HEK293T (cell line): ENCODE measurements around the gene CDYL2.

ENCODE experiments used
- CTCF ChIA-PET: fragments of 350-600 bp; formaldehyde crosslinking; extraction: SDS; loops from one replicate; lab custom pipeline; 2021; ENCODE audit warnings: antibody characterized with exemption, inconsistent platforms; lab: Yijun Ruan, JAX
- POLR2A ChIA-PET: fragments of 350-600 bp; formaldehyde crosslinking; extraction: SDS; loops from one replicate; lab custom pipeline; 2020; ENCODE audit warnings: antibody characterized with exemption, inconsistent platforms; lab: Yijun Ruan, JAX
- DNase-seq: peaks from one replicate; pipeline ENCODE4 v3.0.0; 2012; ENCODE audit warnings: mixed read lengths; ENCODE audit errors: extremely low spot score
- ARNT ChIP-seq: fragments of 450-650 bp; IDR thresholded peaks from 2 replicates; pipeline ENCODE4 v1.6.1; 2017; ENCODE audit warnings: mild to moderate bottlenecking
- BHLHE40 ChIP-seq: fragments of 450-650 bp; IDR thresholded peaks from 2 replicates; pipeline ENCODE4 v1.6.1; 2016; ENCODE audit warnings: mild to moderate bottlenecking, moderate library complexity, borderline replicate concordance
- CTBP1 ChIP-seq: fragments of 450-650 bp; IDR thresholded peaks from 2 replicates; pipeline ENCODE4 v1.6.1; 2016; ENCODE audit warnings: borderline replicate concordance
- ELF4 ChIP-seq: fragments of 450-650 bp; IDR thresholded peaks from 2 replicates; pipeline ENCODE4 v1.6.1; 2017; ENCODE audit warnings: antibody characterized with exemption
- FOXA1 ChIP-seq: fragments of 450-650 bp; IDR thresholded peaks from 2 replicates; pipeline ENCODE4 v1.6.1; 2016; ENCODE audit warnings: mild to moderate bottlenecking
- FOXK2 ChIP-seq: fragments of 450-650 bp; IDR thresholded peaks from 2 replicates; pipeline ENCODE4 v1.6.1; 2016; ENCODE audit warnings: mild to moderate bottlenecking
- FOXM1 ChIP-seq: fragments of 450-650 bp; IDR thresholded peaks from 2 replicates; pipeline ENCODE4 v1.6.1; 2017; ENCODE audit warnings: mild to moderate bottlenecking, borderline replicate concordance
- HDGF ChIP-seq: fragments of 450-650 bp; IDR thresholded peaks from 2 replicates; pipeline ENCODE4 v1.6.1; 2017; ENCODE audit warnings: antibody characterized with exemption, borderline replicate concordance
- L3MBTL2 ChIP-seq: fragments of 450-650 bp; conservative IDR thresholded peaks from 2 replicates; pipeline ENCODE4 v1.6.1; 2016; ENCODE audit warnings: mild to moderate bottlenecking
- LEF1 ChIP-seq: fragments of 450-650 bp; IDR thresholded peaks from 2 replicates; pipeline ENCODE4 v1.6.1; 2017; ENCODE audit warnings: mild to moderate bottlenecking, borderline replicate concordance
- NFRKB ChIP-seq: fragments of 450-650 bp; IDR thresholded peaks from 2 replicates; pipeline ENCODE4 v1.6.1; 2016; ENCODE audit warnings: mild to moderate bottlenecking, moderate library complexity
- SP1 ChIP-seq: fragments of 450-650 bp; IDR thresholded peaks from 2 replicates; pipeline ENCODE4 v1.6.1; 2017
- SUZ12 ChIP-seq: fragments of 450-650 bp; IDR thresholded peaks from 2 replicates; pipeline ENCODE4 v1.6.1; 2016; ENCODE audit warnings: mild to moderate bottlenecking
- TARDBP ChIP-seq: fragments of 450-650 bp; IDR thresholded peaks from 2 replicates; pipeline ENCODE4 v1.6.1; 2016
- ZNF384 ChIP-seq: fragments of 450-650 bp; IDR thresholded peaks from 2 replicates; pipeline ENCODE4 v1.6.1; 2016
- TF ChIP-seq, protein P1 (sequence below): fragments of 450-650 bp; IDR thresholded peaks from 2 replicates; pipeline ENCODE4 v1.6.1; 2016

The CDYL2 gene

DNA sequence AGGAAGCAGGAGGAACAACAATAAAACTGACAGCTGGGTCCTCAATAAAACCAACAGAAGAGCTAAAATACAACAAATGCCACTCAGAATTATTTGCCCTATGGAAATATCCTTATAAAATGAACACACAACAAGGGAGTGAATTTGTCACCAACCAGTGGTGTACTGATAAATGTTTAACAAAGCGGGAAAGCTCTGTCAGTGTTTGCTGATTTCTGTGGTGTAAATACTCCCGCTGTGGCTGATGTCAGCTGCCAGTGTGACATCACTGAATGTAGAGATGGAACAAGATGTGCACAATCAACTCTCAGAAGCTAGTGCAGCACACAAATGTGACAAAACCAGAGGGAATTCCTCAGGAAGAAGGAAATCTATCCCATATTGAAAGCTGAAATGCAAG is 51.9 kb downstream of the CDYL2 start:
- POLR2A ChIA-PET, result no interaction called here
- no peak for DNase-seq
- CTCF ChIA-PET, result no interaction called here
- no peak for TF ChIP-seq FOXM1
- TF ChIP-seq SP1, result no peak
- TF ChIP-seq CTBP1, result no peak
- TF ChIP-seq NFRKB, result no peak

DNA sequence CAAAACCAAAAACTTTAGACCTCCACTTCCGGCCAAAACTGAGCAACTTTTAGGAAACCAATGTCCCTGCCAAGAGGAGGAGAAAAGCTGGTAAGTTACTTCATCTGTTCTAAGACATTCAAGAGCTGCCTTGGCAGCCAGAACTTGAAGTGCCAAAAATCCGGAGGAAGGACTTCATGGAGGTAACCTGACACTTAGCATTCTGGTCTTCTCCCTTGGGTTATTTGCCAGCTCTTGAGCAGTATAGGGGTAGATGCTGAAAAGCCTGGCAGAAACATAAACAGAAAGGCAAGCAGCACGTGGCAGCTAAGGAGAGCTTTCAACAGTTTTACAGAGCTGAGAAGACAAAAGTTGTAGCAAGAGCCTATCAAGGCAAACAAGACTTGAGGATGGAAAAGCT is 53.2 kb downstream of the CDYL2 start:
- ChIA-PET POLR2A (no interaction called here), CTCF (interaction anchor here (0.7 to 1.2 kb wide), 4 partner anchors 12 to 439 kb away, joined by 3 to 6 read pairs (median 4); no protein-coding TSS in a partner anchor)
- DNase-seq, result no peak
- TF ChIP-seq FOXM1 (no peak), CTBP1 (no peak), NFRKB (no peak), ZNF384 (no peak), L3MBTL2 (no peak), HDGF (no peak), ELF4 (no peak), SP1 (no peak)
- TF ChIP-seq, protein P1, sequence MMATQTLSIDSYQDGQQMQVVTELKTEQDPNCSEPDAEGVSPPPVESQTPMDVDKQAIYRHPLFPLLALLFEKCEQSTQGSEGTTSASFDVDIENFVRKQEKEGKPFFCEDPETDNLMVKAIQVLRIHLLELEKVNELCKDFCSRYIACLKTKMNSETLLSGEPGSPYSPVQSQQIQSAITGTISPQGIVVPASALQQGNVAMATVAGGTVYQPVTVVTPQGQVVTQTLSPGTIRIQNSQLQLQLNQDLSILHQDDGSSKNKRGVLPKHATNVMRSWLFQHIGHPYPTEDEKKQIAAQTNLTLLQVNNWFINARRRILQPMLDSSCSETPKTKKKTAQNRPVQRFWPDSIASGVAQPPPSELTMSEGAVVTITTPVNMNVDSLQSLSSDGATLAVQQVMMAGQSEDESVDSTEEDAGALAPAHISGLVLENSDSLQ, result no peak

DNA sequence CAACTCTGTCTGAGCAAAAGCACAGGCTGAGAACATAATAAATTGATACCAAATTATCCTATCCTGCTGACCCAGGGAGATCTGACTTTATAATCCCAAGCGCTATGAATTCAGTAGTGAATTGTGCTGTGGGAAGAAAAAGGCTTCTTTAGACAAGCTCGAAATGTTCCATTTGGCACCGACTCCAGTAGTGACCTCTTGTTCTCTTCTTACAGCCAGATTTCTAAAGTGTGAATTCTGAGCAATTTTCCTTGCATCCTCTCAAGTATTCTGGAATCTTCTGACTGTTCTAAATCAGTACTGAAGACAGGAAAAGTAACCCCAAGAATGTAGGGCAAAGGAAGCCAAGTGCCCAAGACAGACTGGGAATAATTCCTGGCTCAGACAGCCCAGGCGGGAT is 58.2 kb downstream of the CDYL2 start:
- CTCF ChIA-PET, result no interaction called here
- no peak for TF ChIP-seq FOXM1
- TF ChIP-seq ZNF384, result no peak
- no peak for TF ChIP-seq HDGF
- no peak for TF ChIP-seq NFRKB
- no peak for TF ChIP-seq TARDBP
- no peak for TF ChIP-seq BHLHE40
- TF ChIP-seq, protein P1, result no peak
- TF ChIP-seq LEF1, result no peak
- no peak for TF ChIP-seq CTBP1
- TF ChIP-seq FOXA1, result no peak
- TF ChIP-seq SUZ12, result no peak
- no peak for TF ChIP-seq FOXK2
- TF ChIP-seq ARNT, result no peak
- TF ChIP-seq SP1, result no peak
- TF ChIP-seq ELF4, result no peak
- no peak for TF ChIP-seq L3MBTL2
- POLR2A ChIA-PET, result no interaction called here
- no peak for DNase-seq

DNA sequence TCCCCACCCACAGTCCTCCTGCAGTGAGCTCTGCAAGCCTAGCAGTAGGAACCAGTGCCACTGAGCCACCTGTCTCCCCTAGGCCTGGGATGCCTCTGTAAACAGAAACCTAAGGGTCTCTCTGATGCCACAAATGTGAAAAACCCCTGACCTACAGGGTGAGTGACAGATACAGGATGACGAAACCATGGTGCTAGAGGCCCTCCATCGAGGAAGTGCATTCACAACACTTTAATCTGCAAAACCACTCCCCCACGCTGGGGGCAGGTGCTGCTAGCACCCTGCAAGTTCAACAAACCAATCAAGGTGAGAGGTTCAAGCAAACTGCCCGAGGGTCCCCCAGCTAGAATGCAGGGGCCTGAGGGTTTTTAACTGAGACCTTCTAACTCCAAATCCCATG is 59.5 kb downstream of the CDYL2 start:
- POLR2A ChIA-PET, result no interaction called here
- no peak for DNase-seq
- CTCF ChIA-PET, result no interaction called here
- no peak for TF ChIP-seq BHLHE40

DNA sequence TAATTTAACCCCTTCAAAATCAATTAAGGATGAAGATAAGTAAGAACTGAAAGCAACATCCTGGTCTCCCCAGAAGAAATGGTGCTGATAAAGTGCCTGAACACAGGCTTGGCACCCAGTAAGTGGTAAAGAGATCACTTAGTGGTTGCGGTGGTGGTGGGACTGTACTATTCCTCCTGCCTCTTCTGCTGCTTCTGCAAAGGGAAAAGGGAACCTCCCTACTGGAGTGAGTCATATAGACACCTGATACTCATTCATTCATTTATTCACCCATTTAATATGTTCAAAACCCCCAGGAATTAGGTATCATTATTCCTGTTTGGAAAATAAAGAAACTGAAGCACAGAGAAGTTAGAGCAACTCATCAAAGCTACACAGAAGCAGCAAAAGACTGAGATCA is 60.6 kb downstream of the CDYL2 start:
- CTCF ChIA-PET, result no interaction called here
- POLR2A ChIA-PET, result no interaction called here
- TF ChIP-seq, protein P1, result no peak
- no peak for TF ChIP-seq L3MBTL2
- TF ChIP-seq FOXK2, result no peak
- TF ChIP-seq ARNT, result no peak
- no peak for TF ChIP-seq SP1
- no peak for TF ChIP-seq FOXM1
- TF ChIP-seq FOXA1, result no peak
- no peak for TF ChIP-seq HDGF
- no peak for TF ChIP-seq TARDBP
- no peak for TF ChIP-seq ELF4
- no peak for TF ChIP-seq CTBP1
- no peak for TF ChIP-seq SUZ12
- no peak for TF ChIP-seq NFRKB
- TF ChIP-seq ZNF384, result no peak
- no peak for TF ChIP-seq LEF1
- DNase-seq, result no peak

DNA sequence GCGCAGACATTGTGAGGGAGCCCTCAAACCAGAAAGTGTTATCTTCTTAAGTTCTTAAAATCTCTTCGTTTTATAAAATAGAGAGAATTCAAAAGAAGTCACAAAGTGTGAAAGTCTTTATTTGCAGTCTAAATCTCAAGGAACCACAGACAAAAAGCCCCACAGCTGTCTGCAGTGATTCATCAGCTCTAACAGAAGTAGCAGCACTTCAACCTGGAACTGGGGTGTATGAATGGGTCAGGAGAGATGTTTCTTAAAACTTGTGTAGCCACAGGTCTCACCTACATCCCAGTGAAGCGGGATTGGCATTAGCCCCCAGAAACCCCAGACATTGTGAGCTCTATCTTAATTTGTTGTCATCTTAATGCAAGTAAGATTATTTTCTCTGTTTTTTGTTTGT is 61.1 kb downstream of the CDYL2 start:
- TF ChIP-seq ARNT (no peak), FOXK2 (no peak), SP1 (no peak), TARDBP (no peak), FOXA1 (no peak), SUZ12 (no peak)
- TF ChIP-seq, protein P1, result no peak
- ChIA-PET POLR2A (no interaction called here), CTCF (no interaction called here)
- DNase-seq, result no peak

DNA sequence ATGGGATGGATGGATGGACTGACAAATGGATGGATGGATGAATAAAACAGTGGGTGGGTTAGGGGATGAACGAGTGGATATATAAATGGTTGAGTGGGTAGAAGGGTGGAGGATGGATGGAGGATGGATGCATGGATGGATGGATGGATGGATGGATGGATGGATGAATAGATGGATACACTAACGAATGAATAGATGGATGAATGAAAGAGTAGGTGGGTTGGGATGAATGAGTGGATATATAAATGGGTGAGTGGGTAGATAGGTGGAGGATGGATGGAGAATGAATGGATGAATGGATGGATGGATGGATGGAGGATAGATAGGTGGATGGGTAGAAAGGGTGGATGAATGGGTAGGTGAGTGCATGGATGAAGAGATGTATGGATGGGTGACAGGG is 62.1 kb downstream of the CDYL2 start:
- CTCF ChIA-PET, result no interaction called here
- TF ChIP-seq, protein P1, result no peak
- TF ChIP-seq HDGF (no peak), ARNT (no peak), SP1 (no peak)
- POLR2A ChIA-PET, result no interaction called here
- no peak for DNase-seq
